Activated CD8-positive, alpha-beta T cell treated with anti-CD3 and anti-CD28 coated beads for 36 hours (primary cell): ENCODE data around the gene AGFG1. TPM values are rescaled to one million over a fixed set of nuclear protein-coding genes. Genes with fewer than 3 reads are reported as not detected.

Source experiments
- ATAC-seq: fragments of 200-7000 bp; cut with Tn5 transposase; one replicate; pipeline ENCODE4 v1.10.0; 2021; ENCODE audit warnings: mild to moderate bottlenecking, moderate library complexity
- CTCF ChIA-PET: fragments of 350-600 bp; sonication (Branson Sonifier 250); formaldehyde crosslinking; loops from one replicate; lab custom pipeline; 2021; ENCODE audit warnings: antibody characterized with exemption; lab: Charles Lee
- POLR2A ChIA-PET: fragments of 350-600 bp; sonication (Branson Sonifier 250); formaldehyde crosslinking; loops from one replicate; lab custom pipeline; 2021; ENCODE audit warnings: antibody characterized with exemption; lab: Charles Lee
- DNase-seq: peaks from one replicate; pipeline ENCODE4 v3.0.0-alpha.2; 2020
- H3K27ac Mint-ChIP-seq: one replicate; pipeline ENCODE4 v1.8.0; 2021; ENCODE audit warnings: mild to moderate bottlenecking, mixed read lengths
- H3K27me3 Mint-ChIP-seq: one replicate; pipeline ENCODE4 v1.8.0; 2021; ENCODE audit warnings: mixed read lengths
- H3K36me3 Mint-ChIP-seq: one replicate; pipeline ENCODE4 v1.8.0; 2021; ENCODE audit warnings: low read depth, mixed read lengths
- H3K4me1 Mint-ChIP-seq: one replicate; pipeline ENCODE4 v1.8.0; 2021; ENCODE audit warnings: low read depth, mixed read lengths
- H3K4me3 Mint-ChIP-seq: one replicate; pipeline ENCODE4 v1.8.0; 2021; ENCODE audit warnings: mild to moderate bottlenecking, moderate library complexity, mixed read lengths
- H3K9me3 Mint-ChIP-seq: one replicate; pipeline ENCODE4 v1.8.0; 2021; ENCODE audit warnings: mixed read lengths
- intact Hi-C: fragments of 100-400 bp; cut with micrococcal nuclease; formaldehyde crosslinking; loops from one replicate; pipeline ENCODE4 v1.10.0; 2022
- total RNA-seq, 2 experiments: library from RNA; stranded (reverse); gene quantifications; one replicate each; pipeline ENCODE4 v1.2.3, GENCODE V29; 2021
- TF ChIP-seq, protein P1 (sequence below): fragments of 200-600 bp; IDR thresholded peaks from one replicate; pipeline ENCODE4 v1.8.0; 2022; ENCODE audit warnings: antibody characterized with exemption, mild to moderate bottlenecking

AGFG1 gene
- total RNA-seq, 2 experiments from 2014 or later: 117 to 119 TPM

DNA sequence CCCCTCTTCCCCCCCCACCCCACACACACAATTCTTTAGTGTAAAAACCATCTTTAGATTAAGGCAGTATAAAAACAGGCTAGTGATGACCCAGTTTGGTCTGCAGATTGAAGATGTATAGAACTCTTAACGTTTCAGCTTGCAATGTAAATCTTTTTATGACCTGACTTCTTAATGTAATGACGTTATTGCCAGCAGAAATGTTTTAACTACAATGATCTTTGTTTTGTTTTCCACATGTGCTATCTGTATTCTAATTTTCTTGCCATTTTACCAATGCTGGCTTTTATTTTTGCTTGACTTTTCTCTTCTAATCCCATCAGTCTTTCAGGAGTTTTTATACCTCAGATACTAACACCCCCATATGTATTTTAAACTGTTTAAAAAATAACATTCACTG, 25.2 kb downstream of the AGFG1 start:
- TF ChIP-seq, protein P1, sequence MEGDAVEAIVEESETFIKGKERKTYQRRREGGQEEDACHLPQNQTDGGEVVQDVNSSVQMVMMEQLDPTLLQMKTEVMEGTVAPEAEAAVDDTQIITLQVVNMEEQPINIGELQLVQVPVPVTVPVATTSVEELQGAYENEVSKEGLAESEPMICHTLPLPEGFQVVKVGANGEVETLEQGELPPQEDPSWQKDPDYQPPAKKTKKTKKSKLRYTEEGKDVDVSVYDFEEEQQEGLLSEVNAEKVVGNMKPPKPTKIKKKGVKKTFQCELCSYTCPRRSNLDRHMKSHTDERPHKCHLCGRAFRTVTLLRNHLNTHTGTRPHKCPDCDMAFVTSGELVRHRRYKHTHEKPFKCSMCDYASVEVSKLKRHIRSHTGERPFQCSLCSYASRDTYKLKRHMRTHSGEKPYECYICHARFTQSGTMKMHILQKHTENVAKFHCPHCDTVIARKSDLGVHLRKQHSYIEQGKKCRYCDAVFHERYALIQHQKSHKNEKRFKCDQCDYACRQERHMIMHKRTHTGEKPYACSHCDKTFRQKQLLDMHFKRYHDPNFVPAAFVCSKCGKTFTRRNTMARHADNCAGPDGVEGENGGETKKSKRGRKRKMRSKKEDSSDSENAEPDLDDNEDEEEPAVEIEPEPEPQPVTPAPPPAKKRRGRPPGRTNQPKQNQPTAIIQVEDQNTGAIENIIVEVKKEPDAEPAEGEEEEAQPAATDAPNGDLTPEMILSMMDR: no peak
- peaks cover 41% of the 10 kb centered on the region for H3K4me1 Mint-ChIP-seq
- H3K9me3 Mint-ChIP-seq: no peaks in the 10 kb centered on the region
- CTCF ChIA-PET: no interaction called here
- no peak overlapping the region for H3K4me3 Mint-ChIP-seq
- no peaks in the 10 kb centered on the region for H3K27me3 Mint-ChIP-seq
- no peak overlapping the region for H3K27ac Mint-ChIP-seq
- intact Hi-C loops: no loop called here
- POLR2A ChIA-PET: no interaction called here
- H3K36me3 Mint-ChIP-seq: peaks cover 34% of the 10 kb centered on the region
- ATAC-seq: no peak
- DNase-seq: no peak

- POLR2A ChIA-PET: interaction anchor here (1.1 kb wide), 1 partner anchor 8 kb away, joined by 3 read pairs; no protein-coding TSS in a partner anchor
- DNase-seq (no peak), ATAC-seq (no peak)
- Mint-ChIP-seq H3K36me3 (peaks cover 41% of the 10 kb centered on the region), H3K27ac (peak overlapping the region; percentile 8), H3K27me3 (no peaks in the 10 kb centered on the region), H3K9me3 (no peaks in the 10 kb centered on the region), H3K4me3 (no peak overlapping the region), H3K4me1 (peaks cover 48% of the 10 kb centered on the region)
- CTCF ChIA-PET: interaction anchor here (0.7 kb wide), 1 partner anchor 90 kb away, joined by 3 read pairs; no protein-coding TSS in a partner anchor
- intact Hi-C loops: no loop called here
- TF ChIP-seq, protein P1: no peak
These were observed 27.8 kb downstream of the AGFG1 start for GRCh38 chr2:227499627-227500300.

- H3K4me3 Mint-ChIP-seq: no peak overlapping the region
- H3K4me1 Mint-ChIP-seq: peaks cover 51% of the 10 kb centered on the region
- peak overlapping the region; percentile 8 for H3K27ac Mint-ChIP-seq
- ChIA-PET POLR2A (interaction anchor here (1.1 kb wide), 1 partner anchor 9 kb away, joined by 3 read pairs; no protein-coding TSS in a partner anchor), CTCF (interaction anchor here (0.7 kb wide), 1 partner anchor 90 kb away, joined by 3 read pairs; no protein-coding TSS in a partner anchor)
- DNase-seq: no peak
- H3K9me3 Mint-ChIP-seq: no peaks in the 10 kb centered on the region
- no peak for ATAC-seq
- intact Hi-C loops: no loop called here
- H3K36me3 Mint-ChIP-seq: peaks cover 44% of the 10 kb centered on the region
- no peaks in the 10 kb centered on the region for H3K27me3 Mint-ChIP-seq
- TF ChIP-seq, protein P1: no peak
These were observed 28.3 kb downstream of the AGFG1 start for GRCh38 chr2:227500301-227500630.

DNA sequence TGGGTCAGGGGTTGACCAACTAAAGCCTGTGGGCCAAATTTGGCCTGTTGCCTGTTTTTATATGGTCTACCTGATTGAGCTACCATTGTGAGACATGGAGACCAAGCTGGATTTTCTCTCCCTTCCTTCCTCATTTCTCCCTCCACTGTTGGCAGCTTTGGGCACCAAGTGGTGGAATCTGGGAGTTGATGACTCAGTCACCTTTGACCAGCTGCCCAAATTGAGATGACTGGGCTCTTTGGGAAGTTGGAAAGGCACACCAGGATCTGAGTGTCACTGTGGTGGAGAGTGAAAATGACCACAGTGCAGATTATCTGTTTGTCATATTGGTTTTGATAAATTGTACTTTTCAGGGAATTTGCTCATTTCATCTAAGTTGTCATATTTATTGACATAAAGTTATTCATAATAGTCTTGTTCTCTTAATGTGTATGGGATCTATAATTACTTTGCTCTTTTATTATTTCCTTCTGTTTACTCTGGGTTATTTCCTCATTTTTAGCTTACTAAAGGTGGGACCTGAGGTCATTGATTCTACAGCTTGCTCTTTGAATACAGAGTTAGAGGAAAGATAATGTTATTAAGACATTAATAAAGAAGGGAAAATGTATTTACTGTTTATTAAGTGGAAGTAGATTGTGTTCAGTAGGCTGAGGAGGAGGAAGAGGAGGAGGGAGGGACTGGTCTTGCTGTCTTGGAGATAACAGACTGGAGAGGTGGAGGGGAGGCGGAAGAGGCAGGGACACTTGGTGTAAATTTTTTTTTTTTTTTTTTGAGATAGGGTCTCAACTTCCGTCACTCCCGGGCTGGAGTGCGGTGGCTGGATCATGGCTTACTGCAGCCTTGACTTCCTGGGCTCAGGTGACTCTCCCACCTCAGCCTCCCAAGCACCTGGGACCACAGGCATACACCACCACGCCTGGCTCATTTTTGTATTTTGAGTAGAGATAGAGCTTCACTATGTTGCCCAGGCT, 31.8 kb downstream of the AGFG1 start:
- ChIA-PET POLR2A (no interaction called here), CTCF (interaction anchor here (0.6 to 1.4 kb wide), 2 partner anchors 33 to 41 kb away, joined by 3 to 4 read pairs; no protein-coding TSS in a partner anchor)
- intact Hi-C loops: no loop called here
- no peaks in the 10 kb centered on the region for H3K9me3 Mint-ChIP-seq
- H3K4me3 Mint-ChIP-seq: no peak overlapping the region
- DNase-seq (no peak), ATAC-seq (no peak)
- no peak overlapping the region for H3K27ac Mint-ChIP-seq
- peaks cover 49% of the 10 kb centered on the region for H3K36me3 Mint-ChIP-seq
- peaks cover 67% of the 10 kb centered on the region for H3K4me1 Mint-ChIP-seq
- no peaks in the 10 kb centered on the region for H3K27me3 Mint-ChIP-seq
- TF ChIP-seq, protein P1: no peak
